ENCODE measurements around the gene SLC26A9.

GRCh38 chr1:205878026-205878425 is 65.2 kb downstream of the SLC26A9 start:
- TF ChIP-seq CTCF (conservative IDR thresholded peaks at IDR 0.05) (no peak), EZH2 (IDR thresholded peaks at IDR 0.05; ENCODE audit: low read depth) (no peak)
